ENCODE data around the gene FOXRED2. TPM values are rescaled to one million over a fixed set of nuclear protein-coding genes. Genes with fewer than 3 reads are reported as not detected.

The FOXRED2 gene
- polyA plus RNA-seq, 1 experiment: 2.4 TPM

DNA sequence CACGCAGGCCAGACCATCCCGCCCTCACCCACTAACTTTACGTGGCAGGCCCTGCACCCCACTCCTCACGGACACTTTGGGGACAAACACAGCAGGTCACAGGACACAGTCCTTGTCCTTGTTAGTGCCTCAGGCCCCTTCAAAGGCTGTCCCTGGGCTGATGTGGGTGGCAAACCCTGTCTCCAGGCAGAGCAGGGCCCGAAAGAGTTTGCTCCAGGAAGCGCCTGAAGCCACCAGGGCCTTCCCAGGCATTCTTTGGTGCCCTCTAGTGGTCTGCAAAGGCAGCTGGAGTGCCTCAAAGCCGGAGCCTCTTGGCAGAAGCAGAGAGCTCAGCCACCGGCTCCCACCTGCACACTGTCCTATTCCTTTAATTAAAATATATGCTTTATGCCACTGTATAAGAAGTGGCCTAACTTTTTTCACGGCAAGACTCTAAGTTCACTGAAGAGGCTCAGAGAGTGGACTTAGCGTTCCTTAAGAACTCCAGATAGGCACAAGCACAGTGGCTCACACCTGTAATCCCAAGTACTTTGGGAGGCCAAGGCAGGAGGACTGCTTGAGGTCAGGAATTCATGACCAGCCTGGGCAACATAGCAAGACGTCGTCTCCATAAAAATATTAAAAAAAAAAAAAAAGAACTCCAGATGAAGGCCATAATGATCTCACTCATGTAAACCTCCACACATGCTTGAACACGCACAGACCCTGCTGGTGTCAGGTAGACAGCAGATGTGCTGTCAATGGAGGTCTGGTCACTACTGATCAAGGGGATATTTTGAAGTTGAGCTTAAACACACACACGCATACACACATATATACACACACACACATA, 36.5 kb downstream of the FOXRED2 start:
- peak; percentile 83 for DNase-seq (ENCODE audit: low read depth, low spot score)
- H3K4me3 ChIP-seq (ENCODE audit: low read depth, low read length): no peak overlapping the region
- TF ChIP-seq, protein P1, sequence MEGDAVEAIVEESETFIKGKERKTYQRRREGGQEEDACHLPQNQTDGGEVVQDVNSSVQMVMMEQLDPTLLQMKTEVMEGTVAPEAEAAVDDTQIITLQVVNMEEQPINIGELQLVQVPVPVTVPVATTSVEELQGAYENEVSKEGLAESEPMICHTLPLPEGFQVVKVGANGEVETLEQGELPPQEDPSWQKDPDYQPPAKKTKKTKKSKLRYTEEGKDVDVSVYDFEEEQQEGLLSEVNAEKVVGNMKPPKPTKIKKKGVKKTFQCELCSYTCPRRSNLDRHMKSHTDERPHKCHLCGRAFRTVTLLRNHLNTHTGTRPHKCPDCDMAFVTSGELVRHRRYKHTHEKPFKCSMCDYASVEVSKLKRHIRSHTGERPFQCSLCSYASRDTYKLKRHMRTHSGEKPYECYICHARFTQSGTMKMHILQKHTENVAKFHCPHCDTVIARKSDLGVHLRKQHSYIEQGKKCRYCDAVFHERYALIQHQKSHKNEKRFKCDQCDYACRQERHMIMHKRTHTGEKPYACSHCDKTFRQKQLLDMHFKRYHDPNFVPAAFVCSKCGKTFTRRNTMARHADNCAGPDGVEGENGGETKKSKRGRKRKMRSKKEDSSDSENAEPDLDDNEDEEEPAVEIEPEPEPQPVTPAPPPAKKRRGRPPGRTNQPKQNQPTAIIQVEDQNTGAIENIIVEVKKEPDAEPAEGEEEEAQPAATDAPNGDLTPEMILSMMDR (IDR thresholded peaks at IDR 0.05; ENCODE audit: low read depth, low read length): peak; percentile 98
- H3K9me3 ChIP-seq (ENCODE audit: control insufficient read depth, insufficient read depth, low read length): no peaks in the 10 kb centered on the region; the same call in 1 of the 2 replicates
- no peaks in the 10 kb centered on the region for H3K27me3 ChIP-seq (ENCODE audit: control insufficient read depth, insufficient read depth, low read length)
- POLR2A ChIA-PET: interaction anchor here (0.5 to 6.9 kb wide), 26 partner anchors 8 to 172 kb away, joined by 3 to 88 read pairs (median 5); partner anchors contain the start of genes FOXRED2, MYH9 and TXN2
- H3K27ac ChIP-seq (ENCODE audit: low read depth, low read length): peak overlapping the region; percentile 89
- CTCF ChIA-PET: interaction anchor here (0.5 to 2.7 kb wide), 40 partner anchors 10 to 232 kb away, joined by 3 to 41 read pairs (median 4); partner anchors contain the start of gene APOL2

DNA sequence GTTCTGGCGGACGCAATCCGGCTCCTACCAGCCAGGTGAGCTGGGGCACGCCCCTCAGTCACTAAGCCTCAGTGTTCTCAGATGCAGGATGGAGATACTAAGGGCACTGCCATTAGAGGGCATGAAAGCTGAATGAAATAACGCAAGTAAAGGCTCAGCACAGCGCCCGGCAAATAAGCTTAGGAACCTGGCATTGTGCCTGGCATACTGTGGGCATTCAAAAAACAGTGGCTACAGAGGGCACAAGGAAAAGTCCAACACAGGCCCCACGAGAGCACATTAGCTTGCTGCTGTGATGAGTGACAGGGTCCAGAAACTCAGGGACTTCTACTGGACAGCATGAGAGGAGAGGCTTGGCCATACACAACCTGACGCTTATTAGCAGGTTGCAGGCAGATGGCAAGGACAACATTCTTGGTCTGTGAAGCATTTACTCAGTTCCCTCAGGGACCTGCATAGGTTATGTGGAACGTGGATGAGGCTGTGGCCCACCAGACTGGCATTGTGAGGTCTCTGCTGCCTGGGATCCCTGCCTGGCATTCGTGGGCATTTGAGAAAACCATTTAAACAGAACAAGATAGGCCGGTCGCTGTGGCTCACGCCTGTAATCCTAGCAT, 37.6 kb downstream of the FOXRED2 start:
- CTCF ChIA-PET: interaction anchor here (0.6 to 2.7 kb wide), 5 partner anchors 27 to 168 kb away, joined by 3 to 21 read pairs (median 5); no protein-coding TSS in a partner anchor
- TF ChIP-seq, protein P1 (IDR thresholded peaks at IDR 0.05; ENCODE audit: low read depth, low read length): no peak
- Histone ChIP-seq H3K27me3 (ENCODE audit: control insufficient read depth, insufficient read depth, low read length) (no peaks in the 10 kb centered on the region), H3K9me3 (ENCODE audit: control insufficient read depth, insufficient read depth, low read length) (no peaks in the 10 kb centered on the region; the same call in 1 of the 2 replicates), H3K27ac (ENCODE audit: low read depth, low read length) (peak overlapping the region; percentile 39), H3K4me3 (ENCODE audit: low read depth, low read length) (no peak overlapping the region)
- POLR2A ChIA-PET: interaction anchor here (0.7 to 6.9 kb wide), 8 partner anchors 30 to 167 kb away, joined by 3 to 88 read pairs (median 4); partner anchors contain the start of genes FOXRED2 and MYH9
- DNase-seq (ENCODE audit: low read depth, low spot score): no peak

- POLR2A ChIA-PET: interaction anchor here (0.6 to 6.9 kb wide), 17 partner anchors 10 to 166 kb away, joined by 3 to 88 read pairs (median 3); partner anchors contain the start of genes FOXRED2 and MYH9
- DNase-seq (ENCODE audit: low read depth, low spot score): peak; percentile 94
- Histone ChIP-seq H3K27me3 (ENCODE audit: control insufficient read depth, insufficient read depth, low read length) (no peaks in the 10 kb centered on the region), H3K9me3 (ENCODE audit: control insufficient read depth, insufficient read depth, low read length) (peaks cover 5% of the 10 kb centered on the region; the same call in 1 of the 2 replicates), H3K4me3 (ENCODE audit: low read depth, low read length) (peak overlapping the region; percentile 32; the same call in 1 of the 2 replicates), H3K27ac (ENCODE audit: low read depth, low read length) (peak overlapping the region; percentile 99)
- TF ChIP-seq, protein P1 (IDR thresholded peaks at IDR 0.05; ENCODE audit: low read depth, low read length): no peak
- CTCF ChIA-PET: no interaction called here
Observed at GRCh38 chr22:36467946-36468345, 38.9 kb downstream of the FOXRED2 start.

GRCh38 chr22:36467042-36467810, 39.6 kb downstream of the FOXRED2 start:
- no peaks in the 10 kb centered on the region for H3K27me3 ChIP-seq (ENCODE audit: control insufficient read depth, insufficient read depth, low read length)
- H3K9me3 ChIP-seq (ENCODE audit: control insufficient read depth, insufficient read depth, low read length): peaks cover 5% of the 10 kb centered on the region; the same call in 1 of the 2 replicates
- DNase-seq (ENCODE audit: low read depth, low spot score): no peak
- CTCF ChIA-PET: no interaction called here
- POLR2A ChIA-PET: interaction anchor here (0.8 to 6.9 kb wide), 15 partner anchors 9 to 165 kb away, joined by 3 to 88 read pairs (median 3); partner anchors contain the start of gene MYH9
- peak overlapping the region; percentile 99 for H3K27ac ChIP-seq (ENCODE audit: low read depth, low read length)
- H3K4me3 ChIP-seq (ENCODE audit: low read depth, low read length): no peak overlapping the region
- TF ChIP-seq, protein P1 (IDR thresholded peaks at IDR 0.05; ENCODE audit: low read depth, low read length): no peak

Measured in AG04450 (cell line).